Trophoblast cell (in vitro differentiated cells and primary cell): ENCODE results near the gene SULT1C2.

Experiments
- DNase-seq, 2 donors: peaks; one replicate each; pipeline ENCODE4 v3.0.0-alpha.2; 2016
- H2AFZ ChIP-seq: 2 replicates; pipeline ENCODE4 v1.6.1; 2013; ENCODE audit warnings: low read length, moderate library complexity, mild to moderate bottlenecking; ENCODE audit not compliant: insufficient read depth, poor library complexity
- H2AK5ac ChIP-seq: 2 replicates; pipeline ENCODE4 v1.6.1; 2013; ENCODE audit warnings: mild to moderate bottlenecking, low read length
- H2BK120ac ChIP-seq: 2 replicates; pipeline ENCODE4 v1.6.1; 2013; ENCODE audit warnings: low read length, mild to moderate bottlenecking, moderate library complexity; ENCODE audit not compliant: insufficient read depth, poor library complexity
- H2BK12ac ChIP-seq: 2 replicates; pipeline ENCODE4 v1.6.1; 2013; ENCODE audit warnings: mild to moderate bottlenecking, low read length, moderate library complexity
- H2BK5ac ChIP-seq: 2 replicates; pipeline ENCODE4 v1.6.1; 2013; ENCODE audit warnings: low read length, low read depth, moderate library complexity, mild to moderate bottlenecking; ENCODE audit not compliant: poor library complexity
- H3K14ac ChIP-seq: 2 replicates; pipeline ENCODE4 v1.6.1; 2013; ENCODE audit warnings: mild to moderate bottlenecking, low read length
- H3K18ac ChIP-seq: 2 replicates; pipeline ENCODE4 v1.6.1; 2013; ENCODE audit warnings: mild to moderate bottlenecking, low read length
- H3K23ac ChIP-seq: 2 replicates; pipeline ENCODE4 v1.6.1; 2013; ENCODE audit warnings: low read length
- H3K27ac ChIP-seq: 2 replicates; pipeline ENCODE4 v1.5.1; 2013; ENCODE audit warnings: low read depth, mild to moderate bottlenecking, inconsistent platforms, low read length, moderate library complexity
- H3K27me3 ChIP-seq: 2 replicates; pipeline ENCODE4 v1.6.1; 2013; ENCODE audit warnings: inconsistent platforms, mild to moderate bottlenecking, low read length, moderate library complexity; ENCODE audit not compliant: insufficient read depth
- H3K36me3 ChIP-seq, 2 experiments: 1 replicate in 1 of 2; 2 replicates in 1 of 2; pipeline ENCODE4 v1.6.1; 2013; ENCODE audit warnings: low read length in 2 of 2, mild to moderate bottlenecking in 2 of 2, moderate library complexity in 1 of 2; ENCODE audit not compliant: insufficient read depth in 2 of 2, control insufficient read depth in 1 of 2
- H3K4ac ChIP-seq: 2 replicates; pipeline ENCODE4 v1.6.1; 2013; ENCODE audit warnings: low read depth, mild to moderate bottlenecking, low read length, moderate library complexity
- H3K4me1 ChIP-seq, 2 experiments: 1 replicate in 1 of 2; 2 replicates in 1 of 2; pipeline ENCODE4 v1.6.1; 2013; ENCODE audit warnings: low read length in 2 of 2, mild to moderate bottlenecking in 2 of 2, moderate library complexity in 1 of 2; ENCODE audit not compliant: insufficient read depth in 2 of 2, control insufficient read depth in 1 of 2
- H3K4me2 ChIP-seq: 2 replicates; pipeline ENCODE4 v1.6.1; 2013; ENCODE audit warnings: inconsistent platforms, mild to moderate bottlenecking, low read length, moderate library complexity
- H3K4me3 ChIP-seq: 2 replicates; pipeline ENCODE4 v1.5.1; 2013; ENCODE audit warnings: mild to moderate bottlenecking, low read depth, low read length, inconsistent platforms
- H3K79me1 ChIP-seq: one replicate; pipeline ENCODE4 v1.6.1; 2013; ENCODE audit warnings: low read length
- H3K79me2 ChIP-seq: 2 replicates; pipeline ENCODE4 v1.6.1; 2013; ENCODE audit warnings: low read length, mild to moderate bottlenecking; ENCODE audit not compliant: control insufficient read depth, insufficient read depth, poor library complexity
- H3K9ac ChIP-seq: 2 replicates; pipeline ENCODE4 v1.6.1; 2013; ENCODE audit warnings: mild to moderate bottlenecking, low read length
- H3K9me3 ChIP-seq: 2 replicates; pipeline ENCODE4 v1.6.1; 2013; ENCODE audit warnings: low read depth, mild to moderate bottlenecking, control low read depth, inconsistent platforms, low read length; ENCODE audit not compliant: insufficient read depth
- H4K12ac ChIP-seq: 2 replicates; pipeline ENCODE4 v1.6.1; 2013; ENCODE audit warnings: low read depth, mild to moderate bottlenecking, low read length, moderate library complexity
- H4K8ac ChIP-seq: 2 replicates; pipeline ENCODE4 v1.6.1; 2013; ENCODE audit warnings: low read depth, mild to moderate bottlenecking, low read length, moderate library complexity
- H4K91ac ChIP-seq: one replicate; pipeline ENCODE4 v1.6.1; 2013; ENCODE audit warnings: low read depth, mild to moderate bottlenecking, low read length, moderate library complexity
- WGBS: extraction: QIAGEN DNeasy Blood & Tissue Kit; methylation state at CpG from one replicate; pipeline ENCODE4 v1.1.7; 2013; ENCODE audit warnings: missing lambda C conversion rate; ENCODE audit not compliant: insufficient read length, insufficient coverage; ENCODE audit errors: extremely low coverage; 5-methylcytosine and 5-hydroxymethylcytosine counted together

SULT1C2 gene

DNA sequence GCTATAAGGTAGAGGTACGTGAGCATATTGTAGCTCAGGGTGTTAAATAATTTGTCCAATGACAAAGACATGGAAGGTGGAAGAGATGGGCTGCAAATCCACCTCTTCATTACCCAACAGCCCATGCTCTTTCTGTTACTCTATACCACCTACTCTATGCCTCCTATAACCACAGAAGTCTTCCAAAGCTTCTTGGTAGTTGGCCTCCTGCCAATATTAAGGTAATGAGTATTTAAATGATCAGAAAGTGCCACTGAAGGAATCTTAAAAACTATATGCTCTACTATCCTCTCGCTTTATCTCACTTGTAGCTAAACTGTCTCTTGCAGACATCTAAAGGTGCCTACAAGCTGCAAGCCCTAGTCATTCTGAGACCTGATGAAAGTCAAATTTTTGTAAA lies 41.1 kb downstream of the SULT1C2 start:
- H3K9ac ChIP-seq: no peak overlapping the region
- H4K12ac ChIP-seq: no peak overlapping the region
- no peak overlapping the region for H4K8ac ChIP-seq
- H2AK5ac ChIP-seq: no peak overlapping the region
- no peak overlapping the region for H2BK5ac ChIP-seq
- no peak overlapping the region for H3K4me2 ChIP-seq
- DNase-seq: no peak
- H3K4ac ChIP-seq: no peak overlapping the region
- WGBS: no CpG with 5 or more reads among the region's 2 CpGs
- no peaks in the 10 kb centered on the region for H3K36me3 ChIP-seq
- H3K9me3 ChIP-seq: peaks cover 2% of the 10 kb centered on the region
- H3K79me2 ChIP-seq: no peaks in the 10 kb centered on the region
- no peak overlapping the region for H2BK12ac ChIP-seq
- no peak overlapping the region for H2BK120ac ChIP-seq
- H3K18ac ChIP-seq: no peak overlapping the region
- no peaks in the 10 kb centered on the region for H3K4me1 ChIP-seq
- H3K23ac ChIP-seq: no peak overlapping the region
- H3K27me3 ChIP-seq: no peaks in the 10 kb centered on the region
- H2AFZ ChIP-seq: no peak overlapping the region
- no peak overlapping the region for H3K14ac ChIP-seq
- no peak overlapping the region for H3K27ac ChIP-seq
- H4K91ac ChIP-seq: no peak overlapping the region
- no peak overlapping the region for H3K4me3 ChIP-seq
- H3K79me1 ChIP-seq: no peaks in the 10 kb centered on the region

DNA sequence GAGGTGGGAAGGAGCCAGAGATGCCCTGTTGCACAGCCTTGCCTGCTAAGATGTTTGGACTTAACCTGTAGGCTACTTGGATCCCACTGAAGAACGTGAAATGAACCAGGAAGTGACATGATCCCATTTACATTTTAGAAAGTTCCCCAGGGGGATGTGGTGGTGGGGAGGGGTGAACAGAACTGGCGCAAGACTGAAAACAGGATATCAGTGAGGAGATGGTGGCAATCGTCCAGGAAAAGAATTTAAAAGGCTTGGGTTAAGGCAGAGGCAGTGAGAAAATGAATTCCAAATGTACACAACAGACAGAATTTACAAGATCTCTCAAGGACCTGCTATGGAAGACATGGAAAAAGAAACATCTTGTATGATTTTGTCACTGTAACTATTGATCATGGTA lies 42.3 kb downstream of the SULT1C2 start:
- no peak overlapping the region for H2AFZ ChIP-seq
- no peak overlapping the region for H2BK5ac ChIP-seq
- no peak overlapping the region for H2BK120ac ChIP-seq
- no peaks in the 10 kb centered on the region for H3K4me1 ChIP-seq
- no peak overlapping the region for H3K4me2 ChIP-seq
- no peaks in the 10 kb centered on the region for H3K79me2 ChIP-seq
- H3K18ac ChIP-seq: no peak overlapping the region
- H3K4me3 ChIP-seq: no peak overlapping the region
- peaks cover 2% of the 10 kb centered on the region for H3K9me3 ChIP-seq
- H3K23ac ChIP-seq: no peak overlapping the region
- no peak overlapping the region for H3K14ac ChIP-seq
- H2BK12ac ChIP-seq: no peak overlapping the region
- H2AK5ac ChIP-seq: no peak overlapping the region
- no peak overlapping the region for H3K27ac ChIP-seq
- H4K8ac ChIP-seq: no peak overlapping the region
- no peak overlapping the region for H4K12ac ChIP-seq
- no peak overlapping the region for H4K91ac ChIP-seq
- no peak overlapping the region for H3K4ac ChIP-seq
- no peaks in the 10 kb centered on the region for H3K27me3 ChIP-seq
- no peak overlapping the region for H3K9ac ChIP-seq
- H3K79me1 ChIP-seq: no peaks in the 10 kb centered on the region
- no CpG with 5 or more reads among the region's 3 CpGs for WGBS
- DNase-seq: no peak
- H3K36me3 ChIP-seq: no peaks in the 10 kb centered on the region

DNA sequence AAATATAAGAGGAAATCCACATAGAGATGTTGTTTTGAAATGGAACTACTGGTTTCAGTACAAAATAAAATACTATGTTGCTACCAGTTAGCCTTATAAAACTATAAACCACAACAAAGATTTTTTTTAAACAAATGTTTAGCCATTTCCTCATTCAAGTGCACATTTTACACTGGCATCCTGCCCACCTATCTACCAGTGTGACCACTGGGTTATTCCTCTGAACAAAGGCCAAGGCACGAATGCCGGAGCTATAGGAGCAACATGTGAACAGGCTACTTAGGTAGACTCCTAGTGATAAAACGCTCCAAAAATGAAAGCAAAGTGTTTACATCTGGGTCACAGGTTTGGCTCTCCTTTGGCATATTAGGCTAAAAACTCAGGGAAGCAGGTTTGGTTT lies 57.3 kb downstream of the SULT1C2 start:
- no peak overlapping the region for H3K4me2 ChIP-seq
- H3K36me3 ChIP-seq: no peaks in the 10 kb centered on the region
- no peak overlapping the region for H3K27ac ChIP-seq
- no peak overlapping the region for H3K18ac ChIP-seq
- no peak overlapping the region for H4K8ac ChIP-seq
- no peak overlapping the region for H4K12ac ChIP-seq
- no peak overlapping the region for H3K14ac ChIP-seq
- H3K9me3 ChIP-seq: no peaks in the 10 kb centered on the region
- no peak overlapping the region for H2BK5ac ChIP-seq
- no peak overlapping the region for H3K23ac ChIP-seq
- H2AFZ ChIP-seq: no peak overlapping the region
- no peaks in the 10 kb centered on the region for H3K79me2 ChIP-seq
- no peak overlapping the region for H3K4ac ChIP-seq
- H3K27me3 ChIP-seq: no peaks in the 10 kb centered on the region
- no peak overlapping the region for H3K4me3 ChIP-seq
- no CpG with 5 or more reads among the region's 3 CpGs for WGBS
- no peak for DNase-seq
- no peak overlapping the region for H2AK5ac ChIP-seq
- H3K9ac ChIP-seq: no peak overlapping the region
- no peak overlapping the region for H2BK120ac ChIP-seq
- no peak overlapping the region for H2BK12ac ChIP-seq
- no peak overlapping the region for H4K91ac ChIP-seq
- no peaks in the 10 kb centered on the region for H3K79me1 ChIP-seq
- H3K4me1 ChIP-seq: no peaks in the 10 kb centered on the region

DNA sequence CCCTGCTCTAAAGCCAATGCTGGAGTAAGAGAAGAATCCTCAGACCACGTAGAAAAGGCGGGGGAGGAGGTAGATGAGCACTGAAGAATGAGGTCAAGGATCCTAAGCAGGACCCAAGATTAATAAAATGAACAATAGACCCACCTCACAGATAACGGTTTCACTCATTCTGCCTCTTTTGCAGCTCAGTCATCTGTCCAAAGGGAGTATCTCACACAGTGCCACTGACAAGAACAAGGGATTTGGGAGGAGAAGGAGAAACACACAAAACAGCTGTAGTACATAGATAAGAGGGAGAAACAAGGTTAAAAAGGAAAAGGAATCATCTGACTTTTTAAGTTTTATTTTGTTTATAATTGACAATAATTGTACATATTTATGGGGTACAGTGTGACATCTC lies 58.1 kb downstream of the SULT1C2 start:
- WGBS: no CpG with 5 or more reads among the region's 3 CpGs

More for the DNA sequence above, 58.1 kb downstream of the SULT1C2 start:
- Histone ChIP-seq H3K9ac (no peak overlapping the region), H2BK12ac (no peak overlapping the region), H3K79me2 (no peaks in the 10 kb centered on the region), H3K4ac (no peak overlapping the region), H4K91ac (no peak overlapping the region), H2BK5ac (no peak overlapping the region), H4K12ac (no peak overlapping the region), H3K27ac (no peak overlapping the region), H3K18ac (no peak overlapping the region), H2AK5ac (no peak overlapping the region), H3K27me3 (no peaks in the 10 kb centered on the region), H3K4me2 (no peak overlapping the region), H3K36me3 (no peaks in the 10 kb centered on the region), H4K8ac (no peak overlapping the region), H3K79me1 (no peaks in the 10 kb centered on the region), H3K23ac (no peak overlapping the region), H3K4me3 (no peak overlapping the region), H3K9me3 (no peaks in the 10 kb centered on the region), H2AFZ (no peak overlapping the region), H3K4me1 (no peaks in the 10 kb centered on the region), H2BK120ac (no peak overlapping the region), H3K14ac (no peak overlapping the region)
- DNase-seq: no peak
